HFF-Myc (cell line): Measurements from ENCODE around the gene GRB7.
A peak's percentile ranks its signal among the peaks of the same experiment; 100 is the strongest.

Source experiments
- DNase-seq: peaks from one replicate; pipeline ENCODE4 v3.0.0-alpha.2; 2011; ENCODE audit warnings: low read depth; ENCODE audit errors: extremely low read depth
- H3K4me3 ChIP-seq: replicated peaks from 2 replicates; pipeline ENCODE4 v1.5.1; 2011; ENCODE audit warnings: low read depth, mild to moderate bottlenecking, control low read depth, low read length
- TF ChIP-seq, protein P1 (sequence below): IDR thresholded peaks from 2 replicates; pipeline ENCODE4 v1.5.1; 2012; ENCODE audit warnings: mild to moderate bottlenecking, low read depth, low read length, control low read depth; ENCODE audit errors: missing control alignments

Gene GRB7

GRCh38 chr17:39752241-39752881 is 14.6 kb downstream of the GRB7 start:
- TF ChIP-seq, protein P1, sequence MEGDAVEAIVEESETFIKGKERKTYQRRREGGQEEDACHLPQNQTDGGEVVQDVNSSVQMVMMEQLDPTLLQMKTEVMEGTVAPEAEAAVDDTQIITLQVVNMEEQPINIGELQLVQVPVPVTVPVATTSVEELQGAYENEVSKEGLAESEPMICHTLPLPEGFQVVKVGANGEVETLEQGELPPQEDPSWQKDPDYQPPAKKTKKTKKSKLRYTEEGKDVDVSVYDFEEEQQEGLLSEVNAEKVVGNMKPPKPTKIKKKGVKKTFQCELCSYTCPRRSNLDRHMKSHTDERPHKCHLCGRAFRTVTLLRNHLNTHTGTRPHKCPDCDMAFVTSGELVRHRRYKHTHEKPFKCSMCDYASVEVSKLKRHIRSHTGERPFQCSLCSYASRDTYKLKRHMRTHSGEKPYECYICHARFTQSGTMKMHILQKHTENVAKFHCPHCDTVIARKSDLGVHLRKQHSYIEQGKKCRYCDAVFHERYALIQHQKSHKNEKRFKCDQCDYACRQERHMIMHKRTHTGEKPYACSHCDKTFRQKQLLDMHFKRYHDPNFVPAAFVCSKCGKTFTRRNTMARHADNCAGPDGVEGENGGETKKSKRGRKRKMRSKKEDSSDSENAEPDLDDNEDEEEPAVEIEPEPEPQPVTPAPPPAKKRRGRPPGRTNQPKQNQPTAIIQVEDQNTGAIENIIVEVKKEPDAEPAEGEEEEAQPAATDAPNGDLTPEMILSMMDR = no peak
- no peak for DNase-seq
- no peak overlapping the region for H3K4me3 ChIP-seq

GRCh38 chr17:39753514-39754160 is 15.9 kb downstream of the GRB7 start:
- H3K4me3 ChIP-seq = peak overlapping the region; percentile 40
- no peak for DNase-seq
- TF ChIP-seq, protein P1 = no peak

- peak overlapping the region; percentile 40 for H3K4me3 ChIP-seq
- peak; percentile 44 for DNase-seq
- TF ChIP-seq, protein P1 = peak; percentile 71
Measured at GRCh38 chr17:39754161-39754957, 16.6 kb downstream of the GRB7 start.

DNA sequence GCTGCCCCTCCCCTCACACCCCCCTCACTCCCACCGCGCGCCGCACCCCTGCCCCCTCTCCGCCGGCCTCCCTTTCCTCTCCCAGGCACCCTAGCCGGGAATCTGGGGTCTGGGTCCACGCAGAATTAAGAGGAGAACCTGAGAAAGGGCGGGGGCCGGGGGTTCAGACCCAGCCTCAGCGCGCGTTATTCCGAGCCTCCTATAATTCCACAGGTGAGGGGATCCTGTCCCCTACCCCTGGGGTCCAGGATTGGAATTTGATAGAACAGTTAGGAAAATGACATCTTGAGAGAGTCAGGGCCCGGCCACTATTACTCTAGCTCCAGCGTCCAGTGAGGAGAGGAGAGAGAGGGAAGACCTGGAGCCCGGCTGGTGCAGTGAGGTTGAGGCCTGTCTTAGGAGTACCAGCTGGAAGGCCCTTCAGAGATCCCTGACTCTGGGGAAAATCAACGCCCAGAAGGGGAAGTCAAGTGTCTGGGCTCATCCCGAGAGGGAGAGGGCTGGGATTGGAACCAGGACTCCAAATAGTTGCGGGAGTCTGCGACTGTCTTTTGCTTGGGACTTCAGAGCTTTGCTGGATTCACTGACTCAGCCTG is 17.3 kb downstream of the GRB7 start:
- H3K4me3 ChIP-seq = peak overlapping the region; percentile 40
- TF ChIP-seq, protein P1 = no peak
- DNase-seq = no peak

DNA sequence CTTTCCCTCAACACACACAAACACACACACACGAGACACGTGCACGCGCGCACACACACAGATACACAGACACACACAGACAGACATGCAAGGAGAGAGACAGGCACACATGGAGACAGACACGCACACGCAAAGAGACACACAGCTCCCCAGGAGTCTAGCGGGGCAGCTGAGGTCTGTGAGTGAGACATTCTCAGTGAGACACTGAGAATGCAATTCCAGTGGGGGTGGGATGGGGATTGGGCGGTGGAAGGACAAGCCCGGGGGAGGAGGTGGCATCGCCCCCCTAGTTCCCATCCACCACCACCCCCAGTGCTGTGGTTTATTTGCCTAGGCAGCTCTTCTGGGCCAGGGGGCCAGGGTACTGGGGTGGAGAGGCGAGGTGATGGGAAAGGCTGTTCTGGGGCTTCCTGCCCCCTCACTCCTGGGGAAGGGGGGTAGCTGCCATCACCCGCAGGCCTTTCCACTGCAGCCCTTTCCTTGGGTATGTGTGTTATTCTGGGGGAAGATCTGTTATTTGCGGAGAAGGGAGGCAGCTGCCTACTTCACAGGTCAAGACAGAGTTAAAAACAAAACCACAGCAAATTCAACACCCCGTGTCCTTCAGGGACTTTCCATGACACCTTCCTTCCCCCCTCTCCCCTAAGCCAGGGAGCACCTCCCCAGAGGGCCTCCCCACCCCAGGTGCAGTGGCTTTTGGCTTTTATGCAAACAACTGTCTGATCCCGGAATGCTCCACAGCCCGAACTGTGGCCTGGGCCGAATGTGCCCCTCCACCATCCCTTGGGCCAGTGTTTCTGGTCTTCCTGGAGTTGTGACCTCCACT is 18.0 kb downstream of the GRB7 start:
- no peak overlapping the region for H3K4me3 ChIP-seq
- TF ChIP-seq, protein P1 = no peak
- no peak for DNase-seq
